ENCODE results near the gene C5orf58.

C5orf58 gene

DNA sequence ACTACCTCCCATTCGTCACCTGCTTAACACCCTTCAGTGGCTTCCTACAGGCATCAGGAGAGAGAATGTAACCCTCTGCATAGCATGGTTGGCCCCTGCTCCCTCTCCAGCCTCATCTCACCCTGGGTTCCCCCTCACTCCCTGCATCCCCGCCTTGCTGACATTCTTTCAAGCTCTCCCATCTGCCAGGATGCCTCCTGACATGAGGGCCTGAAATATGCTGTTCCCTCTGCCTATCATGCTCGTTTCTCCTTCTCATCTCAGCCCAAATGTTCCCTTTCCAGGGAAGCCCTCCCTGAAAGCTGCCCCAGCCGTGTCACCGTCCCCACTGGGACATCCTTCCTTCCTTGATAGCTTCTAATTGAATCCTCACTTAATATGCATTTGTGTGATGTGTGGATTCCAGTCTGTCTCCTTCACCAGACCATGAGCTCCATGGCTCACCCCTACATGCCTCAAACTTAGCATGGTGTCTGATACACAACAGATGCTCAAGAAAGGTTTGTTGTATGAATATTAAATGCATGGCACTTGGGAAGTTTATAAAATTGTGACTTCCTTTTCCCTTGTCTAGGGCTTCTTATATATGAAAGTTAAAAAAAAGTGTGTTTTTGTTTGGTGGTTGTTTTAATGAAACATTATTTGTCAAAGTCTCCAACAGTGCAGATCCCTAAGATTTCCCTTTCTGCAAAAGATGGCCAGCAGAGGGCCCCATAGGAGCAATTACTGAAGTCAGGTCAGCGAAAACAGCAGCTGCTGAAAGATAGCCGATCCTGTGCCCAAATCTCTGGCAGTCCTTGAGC is 7.3 kb upstream of the C5orf58 start (continued):
- TF ChIP-seq, protein P1, sequence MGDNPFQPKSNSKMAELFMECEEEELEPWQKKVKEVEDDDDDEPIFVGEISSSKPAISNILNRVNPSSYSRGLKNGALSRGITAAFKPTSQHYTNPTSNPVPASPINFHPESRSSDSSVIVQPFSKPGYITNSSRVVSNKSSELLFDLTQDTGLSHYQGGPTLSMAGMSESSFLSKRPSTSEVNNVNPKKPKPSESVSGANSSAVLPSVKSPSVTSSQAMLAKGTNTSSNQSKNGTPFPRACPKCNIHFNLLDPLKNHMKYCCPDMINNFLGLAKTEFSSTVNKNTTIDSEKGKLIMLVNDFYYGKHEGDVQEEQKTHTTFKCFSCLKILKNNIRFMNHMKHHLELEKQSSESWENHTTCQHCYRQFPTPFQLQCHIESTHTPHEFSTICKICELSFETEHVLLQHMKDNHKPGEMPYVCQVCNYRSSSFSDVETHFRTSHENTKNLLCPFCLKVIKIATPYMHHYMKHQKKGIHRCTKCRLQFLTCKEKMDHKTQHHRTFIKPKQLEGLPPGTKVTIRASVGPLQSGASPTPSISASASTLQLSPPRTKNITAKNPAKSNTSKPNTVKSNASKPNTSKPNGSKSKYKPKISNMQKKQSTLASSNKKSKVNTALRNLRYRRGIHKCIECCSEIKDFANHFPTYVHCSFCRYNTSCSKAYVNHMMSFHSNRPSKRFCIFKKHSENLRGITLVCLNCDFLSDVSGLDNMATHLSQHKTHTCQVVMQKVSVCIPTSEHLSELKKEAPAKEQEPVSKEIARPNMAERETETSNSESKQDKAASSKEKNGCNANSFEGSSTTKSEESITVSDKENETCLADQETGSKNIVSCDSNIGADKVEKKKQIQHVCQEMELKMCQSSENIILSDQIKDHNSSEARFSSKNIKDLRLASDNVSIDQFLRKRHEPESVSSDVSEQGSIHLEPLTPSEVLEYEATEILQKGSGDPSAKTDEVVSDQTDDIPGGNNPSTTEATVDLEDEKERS (tag by site-specific recombination; IDR thresholded peaks at IDR 0.05), result no peak
- TF ChIP-seq ZNF175 (tag by site-specific recombination; IDR thresholded peaks at IDR 0.05) (no peak), RBAK (tag by site-specific recombination; IDR thresholded peaks at IDR 0.05) (no peak), ZNF2 (tag by site-specific recombination; IDR thresholded peaks at IDR 0.05) (no peak), ZFP69B (tag by site-specific recombination; IDR thresholded peaks at IDR 0.05) (no peak), ZNF660 (tag by site-specific recombination; IDR thresholded peaks at IDR 0.05) (peak; percentile 51; the same call in 1 of the 2 replicates), KLF7 (tag by site-specific recombination; IDR thresholded peaks at IDR 0.05; ENCODE audit: borderline replicate concordance) (no peak), GLIS1 (tag by site-specific recombination; IDR thresholded peaks at IDR 0.05) (no peak)
- TF ChIP-seq, protein P2, sequence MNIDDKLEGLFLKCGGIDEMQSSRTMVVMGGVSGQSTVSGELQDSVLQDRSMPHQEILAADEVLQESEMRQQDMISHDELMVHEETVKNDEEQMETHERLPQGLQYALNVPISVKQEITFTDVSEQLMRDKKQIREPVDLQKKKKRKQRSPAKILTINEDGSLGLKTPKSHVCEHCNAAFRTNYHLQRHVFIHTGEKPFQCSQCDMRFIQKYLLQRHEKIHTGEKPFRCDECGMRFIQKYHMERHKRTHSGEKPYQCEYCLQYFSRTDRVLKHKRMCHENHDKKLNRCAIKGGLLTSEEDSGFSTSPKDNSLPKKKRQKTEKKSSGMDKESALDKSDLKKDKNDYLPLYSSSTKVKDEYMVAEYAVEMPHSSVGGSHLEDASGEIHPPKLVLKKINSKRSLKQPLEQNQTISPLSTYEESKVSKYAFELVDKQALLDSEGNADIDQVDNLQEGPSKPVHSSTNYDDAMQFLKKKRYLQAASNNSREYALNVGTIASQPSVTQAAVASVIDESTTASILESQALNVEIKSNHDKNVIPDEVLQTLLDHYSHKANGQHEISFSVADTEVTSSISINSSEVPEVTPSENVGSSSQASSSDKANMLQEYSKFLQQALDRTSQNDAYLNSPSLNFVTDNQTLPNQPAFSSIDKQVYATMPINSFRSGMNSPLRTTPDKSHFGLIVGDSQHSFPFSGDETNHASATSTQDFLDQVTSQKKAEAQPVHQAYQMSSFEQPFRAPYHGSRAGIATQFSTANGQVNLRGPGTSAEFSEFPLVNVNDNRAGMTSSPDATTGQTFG (tag by site-specific recombination; IDR thresholded peaks at IDR 0.05; ENCODE audit: borderline replicate concordance), result no peak

GRCh38 chr5:170226129-170226615 is 6.6 kb upstream of the C5orf58 start:
- Histone ChIP-seq H3K4me1 (ENCODE audit: control insufficient read depth, insufficient read depth, low read length) (no peaks in the 10 kb centered on the region), H3K4me3 (ENCODE audit: low read depth, low read length) (no peak overlapping the region), H3K9me3 (ENCODE audit: control insufficient read depth, insufficient read depth, low read depth, low read length) (no peaks in the 10 kb centered on the region), H3K36me3 (ENCODE audit: control insufficient read depth in 2 of 2, insufficient read depth in 1 of 2, low read length in 2 of 2) (no peaks in the 10 kb centered on the region), H3K27ac (ENCODE audit: extremely low read depth, low read depth, low read length) (no peak overlapping the region)
- POLR2A ChIA-PET, result no interaction called here
- no peak for TF ChIP-seq ZNF837 (tag by site-specific recombination; IDR thresholded peaks at IDR 0.05)
- TF ChIP-seq ZBTB17 (tag by site-specific recombination; IDR thresholded peaks at IDR 0.05), result 0 out of 2 replicates have a peak, but pooled peaks have one; percentile 8
- CTCF ChIA-PET, result interaction anchor here (0.7 to 6.3 kb wide), 27 partner anchors 9 to 413 kb away, joined by 3 to 66 read pairs (median 4); no protein-coding TSS in a partner anchor

GRCh38 chr5:170226661-170227060 is 6.1 kb upstream of the C5orf58 start:
- Histone ChIP-seq H3K4me3 (ENCODE audit: low read depth, low read length) (no peak overlapping the region), H3K9me3 (ENCODE audit: control insufficient read depth, insufficient read depth, low read depth, low read length) (no peaks in the 10 kb centered on the region), H3K4me1 (ENCODE audit: control insufficient read depth, insufficient read depth, low read length) (no peaks in the 10 kb centered on the region), H3K36me3 (ENCODE audit: control insufficient read depth in 2 of 2, insufficient read depth in 1 of 2, low read length in 2 of 2) (no peaks in the 10 kb centered on the region), H3K27ac (ENCODE audit: extremely low read depth, low read depth, low read length) (no peak overlapping the region)
- CTCF ChIA-PET, result interaction anchor here (0.6 to 6.3 kb wide), 25 partner anchors 9 to 412 kb away, joined by 3 to 66 read pairs (median 5); no protein-coding TSS in a partner anchor
- POLR2A ChIA-PET, result no interaction called here
- TF ChIP-seq ZNF610 (tag by site-specific recombination; IDR thresholded peaks at IDR 0.05; ENCODE audit: borderline replicate concordance) (no peak), ZNF202 (tag by site-specific recombination; IDR thresholded peaks at IDR 0.05; ENCODE audit: borderline replicate concordance) (no peak), ZEB2 (tag by site-specific recombination; IDR thresholded peaks at IDR 0.05) (no peak), ZNF155 (tag by site-specific recombination; IDR thresholded peaks at IDR 0.05) (no peak), ZNF239 (tag by site-specific recombination; IDR thresholded peaks at IDR 0.05) (no peak), ELK4 (IDR thresholded peaks at IDR 0.05; ENCODE audit: borderline replicate concordance, low read depth, low read length) (no peak), ZNF423 (tag by site-specific recombination; IDR thresholded peaks at IDR 0.05) (no peak), ZFHX2 (tag by site-specific recombination; conservative IDR thresholded peaks at IDR 0.05) (no peak), IKZF3 (tag by site-specific recombination; IDR thresholded peaks at IDR 0.05) (no peak), SP3 (tag by site-specific recombination; IDR thresholded peaks at IDR 0.05) (no peak)
- TF ChIP-seq, protein P3, sequence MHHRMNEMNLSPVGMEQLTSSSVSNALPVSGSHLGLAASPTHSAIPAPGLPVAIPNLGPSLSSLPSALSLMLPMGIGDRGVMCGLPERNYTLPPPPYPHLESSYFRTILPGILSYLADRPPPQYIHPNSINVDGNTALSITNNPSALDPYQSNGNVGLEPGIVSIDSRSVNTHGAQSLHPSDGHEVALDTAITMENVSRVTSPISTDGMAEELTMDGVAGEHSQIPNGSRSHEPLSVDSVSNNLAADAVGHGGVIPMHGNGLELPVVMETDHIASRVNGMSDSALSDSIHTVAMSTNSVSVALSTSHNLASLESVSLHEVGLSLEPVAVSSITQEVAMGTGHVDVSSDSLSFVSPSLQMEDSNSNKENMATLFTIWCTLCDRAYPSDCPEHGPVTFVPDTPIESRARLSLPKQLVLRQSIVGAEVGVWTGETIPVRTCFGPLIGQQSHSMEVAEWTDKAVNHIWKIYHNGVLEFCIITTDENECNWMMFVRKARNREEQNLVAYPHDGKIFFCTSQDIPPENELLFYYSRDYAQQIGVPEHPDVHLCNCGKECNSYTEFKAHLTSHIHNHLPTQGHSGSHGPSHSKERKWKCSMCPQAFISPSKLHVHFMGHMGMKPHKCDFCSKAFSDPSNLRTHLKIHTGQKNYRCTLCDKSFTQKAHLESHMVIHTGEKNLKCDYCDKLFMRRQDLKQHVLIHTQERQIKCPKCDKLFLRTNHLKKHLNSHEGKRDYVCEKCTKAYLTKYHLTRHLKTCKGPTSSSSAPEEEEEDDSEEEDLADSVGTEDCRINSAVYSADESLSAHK (tag by site-specific recombination; IDR thresholded peaks at IDR 0.05), result no peak
- TF ChIP-seq, protein P4, sequence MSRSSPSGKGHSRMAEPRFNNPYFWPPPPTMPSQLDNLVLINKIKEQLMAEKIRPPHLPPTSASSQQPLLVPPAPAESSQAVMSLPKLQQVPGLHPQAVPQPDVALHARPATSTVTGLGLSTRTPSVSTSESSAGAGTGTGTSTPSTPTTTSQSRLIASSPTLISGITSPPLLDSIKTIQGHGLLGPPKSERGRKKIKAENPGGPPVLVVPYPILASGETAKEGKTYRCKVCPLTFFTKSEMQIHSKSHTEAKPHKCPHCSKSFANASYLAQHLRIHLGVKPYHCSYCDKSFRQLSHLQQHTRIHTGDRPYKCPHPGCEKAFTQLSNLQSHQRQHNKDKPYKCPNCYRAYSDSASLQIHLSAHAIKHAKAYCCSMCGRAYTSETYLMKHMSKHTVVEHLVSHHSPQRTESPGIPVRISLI (tag by site-specific recombination; IDR thresholded peaks at IDR 0.05), result no peak
